ENCODE measurements around the gene CYP2S1.

GRCh38 chr19:41245843-41246242 lies 52.8 kb downstream of the CYP2S1 start:
- TF ChIP-seq POLR2A (IDR thresholded peaks at IDR 0.05), result no peak
- TF ChIP-seq CTCF (IDR thresholded peaks at IDR 0.05), result no peak
